Measurements from ENCODE around the gene BMP2K.

BMP2K gene

DNA sequence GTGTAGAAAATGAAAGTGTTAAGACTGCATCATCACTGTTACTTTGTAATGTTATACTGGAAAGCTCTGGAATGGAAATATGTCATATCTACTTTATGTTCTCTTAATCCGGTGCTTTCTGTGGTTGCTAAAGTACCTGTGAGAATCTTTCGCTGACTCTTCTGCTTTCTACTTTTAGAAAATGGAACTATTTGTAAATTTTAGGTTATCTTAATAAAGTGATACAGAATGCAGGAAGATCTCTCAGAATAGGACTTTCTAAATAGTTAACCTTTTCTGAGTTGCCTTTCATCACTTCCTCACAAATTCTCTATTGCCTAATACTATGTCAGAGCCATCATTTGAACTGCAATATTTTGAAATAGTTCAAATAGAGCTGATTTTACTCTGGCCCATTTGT lies 69.3 kb downstream of the BMP2K start:
- TF ChIP-seq, protein P1, sequence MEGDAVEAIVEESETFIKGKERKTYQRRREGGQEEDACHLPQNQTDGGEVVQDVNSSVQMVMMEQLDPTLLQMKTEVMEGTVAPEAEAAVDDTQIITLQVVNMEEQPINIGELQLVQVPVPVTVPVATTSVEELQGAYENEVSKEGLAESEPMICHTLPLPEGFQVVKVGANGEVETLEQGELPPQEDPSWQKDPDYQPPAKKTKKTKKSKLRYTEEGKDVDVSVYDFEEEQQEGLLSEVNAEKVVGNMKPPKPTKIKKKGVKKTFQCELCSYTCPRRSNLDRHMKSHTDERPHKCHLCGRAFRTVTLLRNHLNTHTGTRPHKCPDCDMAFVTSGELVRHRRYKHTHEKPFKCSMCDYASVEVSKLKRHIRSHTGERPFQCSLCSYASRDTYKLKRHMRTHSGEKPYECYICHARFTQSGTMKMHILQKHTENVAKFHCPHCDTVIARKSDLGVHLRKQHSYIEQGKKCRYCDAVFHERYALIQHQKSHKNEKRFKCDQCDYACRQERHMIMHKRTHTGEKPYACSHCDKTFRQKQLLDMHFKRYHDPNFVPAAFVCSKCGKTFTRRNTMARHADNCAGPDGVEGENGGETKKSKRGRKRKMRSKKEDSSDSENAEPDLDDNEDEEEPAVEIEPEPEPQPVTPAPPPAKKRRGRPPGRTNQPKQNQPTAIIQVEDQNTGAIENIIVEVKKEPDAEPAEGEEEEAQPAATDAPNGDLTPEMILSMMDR (IDR thresholded peaks at IDR 0.05; ENCODE audit: control extremely low read depth, extremely low read depth, low read depth, missing control alignments), result no peak
- CTCF ChIA-PET, result no interaction called here
- DNase-seq (ENCODE audit: extremely low spot score), result peak; percentile 13
- POLR2A ChIA-PET, result no interaction called here

DNA sequence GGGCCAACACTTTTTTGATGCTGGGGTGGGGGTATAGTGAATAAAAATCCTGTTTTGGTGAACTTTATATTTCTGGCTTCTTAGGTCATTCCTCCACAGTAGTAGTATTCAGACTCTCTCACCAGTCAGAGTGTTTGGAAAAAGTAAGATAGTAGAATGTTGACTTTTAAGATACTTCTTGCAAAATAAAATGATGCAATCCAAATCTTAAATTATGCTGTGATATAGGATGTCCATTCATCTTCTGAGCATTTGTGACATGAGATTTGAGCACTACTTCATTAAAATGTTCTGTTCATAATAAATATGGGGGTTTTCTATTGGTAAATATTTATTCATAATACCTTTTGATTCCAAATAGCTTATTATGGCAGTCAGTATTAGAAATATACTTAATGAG lies 70.1 kb downstream of the BMP2K start:
- CTCF ChIA-PET, result interaction anchor here (0.6 to 1.6 kb wide), 3 partner anchors 9 to 190 kb away, joined by 3 read pairs; no protein-coding TSS in a partner anchor
- DNase-seq (ENCODE audit: extremely low spot score), result no peak
- POLR2A ChIA-PET, result no interaction called here
- TF ChIP-seq, protein P1 (IDR thresholded peaks at IDR 0.05; ENCODE audit: control extremely low read depth, extremely low read depth, low read depth, missing control alignments), result no peak

GRCh38 chr4:78862314-78862737 lies 86.2 kb downstream of the BMP2K start:
- no peak for DNase-seq (ENCODE audit: extremely low spot score)
- POLR2A ChIA-PET, result no interaction called here
- CTCF ChIA-PET, result interaction anchor here (0.7 to 2.6 kb wide), 6 partner anchors 8 to 868 kb away, joined by 3 to 25 read pairs (median 8); no protein-coding TSS in a partner anchor
- TF ChIP-seq, protein P1 (IDR thresholded peaks at IDR 0.05; ENCODE audit: control extremely low read depth, extremely low read depth, low read depth, missing control alignments), result no peak

DNA sequence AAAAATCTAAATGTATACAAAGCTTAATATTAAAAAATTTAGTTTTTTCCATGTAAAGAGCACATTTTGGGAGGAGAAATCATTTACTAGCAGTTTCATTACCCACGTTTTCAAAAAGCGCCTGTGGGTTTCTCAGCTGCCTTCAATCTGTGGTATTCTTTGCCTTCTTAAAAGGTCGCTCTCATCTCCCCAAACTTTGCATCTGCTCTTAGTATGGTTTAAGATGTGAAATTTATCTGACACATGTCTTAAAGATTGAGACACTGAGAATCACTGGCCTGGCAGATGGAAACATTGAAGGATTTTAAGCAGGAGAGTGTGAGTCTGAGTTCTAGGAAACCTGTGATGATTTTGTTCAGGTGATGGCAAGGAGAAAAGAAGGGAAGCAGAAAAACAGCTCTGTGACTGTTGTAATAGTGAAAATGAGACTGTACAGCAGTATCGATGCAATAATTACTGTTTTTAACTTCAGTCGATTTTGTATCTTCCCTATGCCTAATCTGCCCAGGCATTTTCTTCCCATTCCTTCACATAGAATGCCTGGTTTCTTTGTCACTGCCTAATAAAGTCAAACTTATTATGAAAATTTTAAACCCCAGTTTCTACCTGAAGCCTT lies 87.2 kb downstream of the BMP2K start:
- TF ChIP-seq, protein P1 (IDR thresholded peaks at IDR 0.05; ENCODE audit: control extremely low read depth, extremely low read depth, low read depth, missing control alignments), result no peak
- DNase-seq (ENCODE audit: extremely low spot score), result no peak
- ChIA-PET CTCF (interaction anchor here (0.8 to 2.6 kb wide), 19 partner anchors 10 to 869 kb away, joined by 3 to 25 read pairs (median 4); no protein-coding TSS in a partner anchor), POLR2A (no interaction called here)

DNA sequence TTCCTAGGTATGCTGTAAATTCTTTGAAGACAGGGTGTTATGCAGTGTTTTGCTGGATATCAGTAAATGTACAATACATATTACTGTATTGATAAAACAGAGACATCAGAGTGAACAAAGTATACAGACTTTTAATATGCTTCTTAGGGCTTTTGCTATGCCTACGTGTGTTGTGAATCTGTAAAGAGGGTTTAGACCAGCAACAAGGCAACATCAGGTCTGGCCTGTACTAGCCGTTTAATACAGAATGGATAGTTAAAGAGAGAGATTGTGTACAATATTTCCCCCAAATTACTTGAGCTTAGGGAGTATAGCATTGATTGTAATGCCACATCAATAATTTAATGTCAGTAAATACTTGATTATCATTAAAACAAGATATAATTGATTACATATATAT lies 87.8 kb downstream of the BMP2K start:
- POLR2A ChIA-PET, result no interaction called here
- CTCF ChIA-PET, result interaction anchor here (0.7 to 2.6 kb wide), 18 partner anchors 9 to 263 kb away, joined by 3 to 25 read pairs (median 4); no protein-coding TSS in a partner anchor
- no peak for DNase-seq (ENCODE audit: extremely low spot score)
- TF ChIP-seq, protein P1 (IDR thresholded peaks at IDR 0.05; ENCODE audit: control extremely low read depth, extremely low read depth, low read depth, missing control alignments), result no peak

- ChIA-PET POLR2A (no interaction called here), CTCF (interaction anchor here (0.7 to 2.6 kb wide), 13 partner anchors 9 to 264 kb away, joined by 3 to 25 read pairs (median 5); no protein-coding TSS in a partner anchor)
- peak; percentile 32 for DNase-seq (ENCODE audit: extremely low spot score)
- TF ChIP-seq, protein P1 (IDR thresholded peaks at IDR 0.05; ENCODE audit: control extremely low read depth, extremely low read depth, low read depth, missing control alignments), result peak; percentile 66
These were observed 88.4 kb downstream of the BMP2K start for GRCh38 chr4:78864405-78865024.

Data from GM10248 (cell line).